NCI-H146 treated with DMSO at 0.1 percent for 48 hours (cell line): ENCODE results near the gene GALNT10.
A peak's percentile ranks its signal among the peaks of the same experiment; 100 is the strongest.

Experiments
- DNase-seq: peaks from one replicate; lab custom pipeline; 2025; ENCODE audit not compliant: unreplicated experiment; lab: John Stamatoyannopoulos, UW

GALNT10 gene

GRCh38 chr5:154178661-154179060 is 11.9 kb upstream of the GALNT10 start:
- DNase-seq = no peak

GRCh38 chr5:154179846-154180710 is 10.5 kb upstream of the GALNT10 start:
- DNase-seq = peak; percentile 57

- DNase-seq = no peak
These were observed 9.4 kb upstream of the GALNT10 start for GRCh38 chr5:154181161-154181560.

- no peak for DNase-seq
These were observed 1.2 kb upstream of the GALNT10 start for GRCh38 chr5:154189256-154189818.

- peak; percentile 4 for DNase-seq
These were observed 526 bp upstream of the GALNT10 start for GRCh38 chr5:154189819-154190594.

GRCh38 chr5:154191467-154192261 is 1.1 kb downstream of the GALNT10 start:
- no peak for DNase-seq

- DNase-seq = no peak
These were observed 2.8 kb downstream of the GALNT10 start for GRCh38 chr5:154193283-154193682.

- DNase-seq = no peak
These were observed 3.2 kb downstream of the GALNT10 start for GRCh38 chr5:154193701-154194121.

- no peak for DNase-seq
These were observed 4.1 kb downstream of the GALNT10 start for GRCh38 chr5:154194345-154195329.

- no peak for DNase-seq
These were observed 5.7 kb downstream of the GALNT10 start for GRCh38 chr5:154196281-154196680.

- no peak for DNase-seq
These were observed 6.6 kb downstream of the GALNT10 start for GRCh38 chr5:154196955-154197652.

GRCh38 chr5:154197801-154198491 is 7.4 kb downstream of the GALNT10 start:
- no peak for DNase-seq

- DNase-seq = no peak
These were observed 8.2 kb downstream of the GALNT10 start for GRCh38 chr5:154198611-154199230.

GRCh38 chr5:154199263-154199662 is 8.7 kb downstream of the GALNT10 start:
- DNase-seq = no peak

GRCh38 chr5:154199671-154200220 is 9.2 kb downstream of the GALNT10 start:
- DNase-seq = no peak

- no peak for DNase-seq
These were observed 9.7 kb downstream of the GALNT10 start for GRCh38 chr5:154200221-154200620.

- no peak for DNase-seq
These were observed 10.7 kb downstream of the GALNT10 start for GRCh38 chr5:154201108-154201769.
